Measurements from ENCODE around the gene BANF2. TPM values are rescaled to one million over a fixed set of nuclear protein-coding genes. Genes with fewer than 3 reads are reported as not detected.
A peak's percentile ranks its signal among the peaks of the same experiment; 100 is the strongest.

Gene BANF2
- total RNA-seq, 1 donor, result not detected

DNA sequence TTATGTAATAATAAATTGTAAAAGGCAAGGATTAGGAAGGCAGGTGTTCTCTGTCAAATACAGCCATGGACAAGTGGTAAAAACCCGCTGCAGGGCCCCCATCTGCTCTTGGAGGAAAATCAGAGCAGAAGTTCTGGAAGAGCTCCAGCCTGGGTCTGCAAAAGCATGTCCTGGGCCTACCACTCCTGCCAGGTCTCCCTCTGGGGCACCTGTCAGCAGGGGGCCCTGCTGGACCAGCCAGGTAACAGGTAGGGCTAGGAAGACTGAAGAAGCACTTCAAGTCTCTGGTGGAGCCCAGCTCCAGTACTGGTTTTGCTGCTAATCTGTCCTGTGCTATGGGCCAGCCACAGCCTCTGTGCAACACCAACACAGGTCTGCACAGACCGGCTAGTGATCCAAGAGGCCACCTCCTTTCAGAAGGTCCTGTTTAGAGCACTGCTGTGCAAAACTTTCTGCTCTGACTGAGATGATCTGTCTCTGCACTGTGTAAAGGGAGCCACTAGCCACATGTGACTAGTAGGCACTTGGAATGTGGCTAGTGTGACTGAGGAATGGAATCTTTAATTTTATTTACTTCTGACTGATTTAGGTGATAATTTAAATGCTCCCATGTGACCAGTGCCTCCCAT is 47.9 kb upstream of the BANF2 start:
- DNase-seq (ENCODE audit: insufficient read length, low spot score, missing footprints), result peak; percentile 44

DNA sequence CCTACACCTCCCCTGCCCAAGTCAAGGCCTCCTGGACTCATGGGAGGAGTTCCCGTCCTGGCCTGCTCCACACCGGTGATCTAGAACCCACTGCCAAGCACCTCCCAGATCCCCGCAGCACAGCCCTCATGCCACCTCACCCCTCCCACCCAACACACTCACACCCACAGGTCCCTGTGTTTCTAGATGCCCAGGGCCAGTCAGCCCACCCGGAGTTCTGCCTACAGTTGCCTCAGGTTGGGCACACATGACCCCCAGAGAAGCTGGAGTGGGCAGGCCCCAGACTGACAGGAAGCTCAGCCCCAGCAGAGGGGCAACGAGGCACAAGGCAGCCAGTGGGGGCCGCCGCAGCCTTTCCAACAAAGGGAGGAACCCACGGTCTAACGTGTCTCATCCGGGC is 47.4 kb upstream of the BANF2 start:
- Histone ChIP-seq H3K4me3 (ENCODE audit: insufficient read depth, low read length) (no peak overlapping the region), H3K4me1 (ENCODE audit: insufficient read depth, low read length) (peaks cover 54% of the 10 kb centered on the region), H3K27ac (ENCODE audit: low read depth, low read length) (peak overlapping the region; percentile 47), H2AFZ (ENCODE audit: low read length) (no peak overlapping the region), H3K4me2 (ENCODE audit: insufficient read depth, low read length) (no peak overlapping the region), H3K36me3 (ENCODE audit: insufficient read depth, low read length) (peaks cover 62% of the 10 kb centered on the region), H3K79me2 (ENCODE audit: insufficient read depth, low read length) (peaks cover 99% of the 10 kb centered on the region), H3K9me3 (ENCODE audit: low read depth, low read length) (no peaks in the 10 kb centered on the region), H3K27me3 (ENCODE audit: insufficient read depth, low read length) (no peaks in the 10 kb centered on the region), H4K20me1 (ENCODE audit: insufficient read depth, low read length) (peaks cover 88% of the 10 kb centered on the region)
- peak; percentile 76 for DNase-seq (ENCODE audit: insufficient read length, low spot score, missing footprints)
- TF ChIP-seq, protein P1, sequence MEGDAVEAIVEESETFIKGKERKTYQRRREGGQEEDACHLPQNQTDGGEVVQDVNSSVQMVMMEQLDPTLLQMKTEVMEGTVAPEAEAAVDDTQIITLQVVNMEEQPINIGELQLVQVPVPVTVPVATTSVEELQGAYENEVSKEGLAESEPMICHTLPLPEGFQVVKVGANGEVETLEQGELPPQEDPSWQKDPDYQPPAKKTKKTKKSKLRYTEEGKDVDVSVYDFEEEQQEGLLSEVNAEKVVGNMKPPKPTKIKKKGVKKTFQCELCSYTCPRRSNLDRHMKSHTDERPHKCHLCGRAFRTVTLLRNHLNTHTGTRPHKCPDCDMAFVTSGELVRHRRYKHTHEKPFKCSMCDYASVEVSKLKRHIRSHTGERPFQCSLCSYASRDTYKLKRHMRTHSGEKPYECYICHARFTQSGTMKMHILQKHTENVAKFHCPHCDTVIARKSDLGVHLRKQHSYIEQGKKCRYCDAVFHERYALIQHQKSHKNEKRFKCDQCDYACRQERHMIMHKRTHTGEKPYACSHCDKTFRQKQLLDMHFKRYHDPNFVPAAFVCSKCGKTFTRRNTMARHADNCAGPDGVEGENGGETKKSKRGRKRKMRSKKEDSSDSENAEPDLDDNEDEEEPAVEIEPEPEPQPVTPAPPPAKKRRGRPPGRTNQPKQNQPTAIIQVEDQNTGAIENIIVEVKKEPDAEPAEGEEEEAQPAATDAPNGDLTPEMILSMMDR (IDR thresholded peaks at IDR 0.05; ENCODE audit: extremely low read depth, low read depth, low read length), result no peak

More for the DNA sequence above, 47.9 kb upstream of the BANF2 start:
- Histone ChIP-seq H3K27ac (ENCODE audit: low read depth, low read length) (peak overlapping the region; percentile 78), H2AFZ (ENCODE audit: low read length) (no peak overlapping the region), H3K79me2 (ENCODE audit: insufficient read depth, low read length) (peaks cover 99% of the 10 kb centered on the region), H3K4me3 (ENCODE audit: insufficient read depth, low read length) (no peak overlapping the region), H3K27me3 (ENCODE audit: insufficient read depth, low read length) (no peaks in the 10 kb centered on the region), H3K9me3 (ENCODE audit: low read depth, low read length) (no peaks in the 10 kb centered on the region), H4K20me1 (ENCODE audit: insufficient read depth, low read length) (peaks cover 88% of the 10 kb centered on the region), H3K4me1 (ENCODE audit: insufficient read depth, low read length) (peaks cover 54% of the 10 kb centered on the region), H3K36me3 (ENCODE audit: insufficient read depth, low read length) (peaks cover 62% of the 10 kb centered on the region), H3K4me2 (ENCODE audit: insufficient read depth, low read length) (no peak overlapping the region)
- TF ChIP-seq, protein P1 (IDR thresholded peaks at IDR 0.05; ENCODE audit: extremely low read depth, low read depth, low read length), result no peak

DNA sequence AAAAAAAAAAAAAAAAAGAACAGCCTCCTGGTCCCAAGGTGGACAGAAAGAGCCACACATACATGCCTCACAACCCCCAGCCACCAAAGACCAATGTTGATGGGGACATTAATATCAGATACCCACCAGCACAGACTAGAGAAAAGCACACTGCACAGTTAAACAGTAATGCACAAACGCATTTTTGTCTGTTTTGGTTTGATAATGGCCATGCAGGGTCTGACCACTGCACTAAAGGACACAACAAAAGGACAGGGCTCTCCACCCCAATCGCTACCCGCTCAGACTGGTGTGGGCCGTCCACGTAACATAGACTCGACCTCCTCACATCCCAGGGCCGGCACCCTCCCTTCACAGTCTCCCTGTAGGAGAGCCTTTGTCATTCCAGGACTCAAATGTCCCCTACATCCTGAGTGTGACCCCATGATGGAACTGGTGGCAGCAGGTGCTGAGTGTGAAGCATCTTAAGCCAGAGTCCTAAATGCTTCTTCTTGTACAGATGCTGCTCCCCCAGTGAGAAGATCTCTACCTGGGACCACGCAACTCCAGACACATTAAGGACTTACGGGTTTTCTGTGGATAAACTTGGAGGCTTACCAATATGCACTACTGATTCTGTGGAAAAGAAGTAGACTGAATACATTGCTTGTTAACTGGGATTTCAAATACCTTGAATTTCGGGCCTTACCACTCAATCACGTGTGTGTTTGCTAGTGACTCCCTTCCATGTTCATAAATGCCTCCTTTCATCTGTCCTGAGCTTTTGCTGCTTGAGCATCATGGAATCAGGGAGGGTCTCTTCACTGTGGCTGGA is 45.7 kb upstream of the BANF2 start:
- DNase-seq (ENCODE audit: insufficient read length, low spot score, missing footprints), result peak; percentile 76
- TF ChIP-seq, protein P1 (IDR thresholded peaks at IDR 0.05; ENCODE audit: extremely low read depth, low read depth, low read length), result no peak
- Histone ChIP-seq H3K4me1 (ENCODE audit: insufficient read depth, low read length) (peaks cover 44% of the 10 kb centered on the region), H3K27me3 (ENCODE audit: insufficient read depth, low read length) (no peaks in the 10 kb centered on the region), H3K9me3 (ENCODE audit: low read depth, low read length) (no peaks in the 10 kb centered on the region), H3K4me3 (ENCODE audit: insufficient read depth, low read length) (no peak overlapping the region), H3K27ac (ENCODE audit: low read depth, low read length) (peak overlapping the region; percentile 33), H3K79me2 (ENCODE audit: insufficient read depth, low read length) (peaks cover 99% of the 10 kb centered on the region), H3K36me3 (ENCODE audit: insufficient read depth, low read length) (peaks cover 70% of the 10 kb centered on the region), H2AFZ (ENCODE audit: low read length) (no peak overlapping the region), H3K4me2 (ENCODE audit: insufficient read depth, low read length) (no peak overlapping the region), H4K20me1 (ENCODE audit: insufficient read depth, low read length) (peaks cover 86% of the 10 kb centered on the region)

DNA sequence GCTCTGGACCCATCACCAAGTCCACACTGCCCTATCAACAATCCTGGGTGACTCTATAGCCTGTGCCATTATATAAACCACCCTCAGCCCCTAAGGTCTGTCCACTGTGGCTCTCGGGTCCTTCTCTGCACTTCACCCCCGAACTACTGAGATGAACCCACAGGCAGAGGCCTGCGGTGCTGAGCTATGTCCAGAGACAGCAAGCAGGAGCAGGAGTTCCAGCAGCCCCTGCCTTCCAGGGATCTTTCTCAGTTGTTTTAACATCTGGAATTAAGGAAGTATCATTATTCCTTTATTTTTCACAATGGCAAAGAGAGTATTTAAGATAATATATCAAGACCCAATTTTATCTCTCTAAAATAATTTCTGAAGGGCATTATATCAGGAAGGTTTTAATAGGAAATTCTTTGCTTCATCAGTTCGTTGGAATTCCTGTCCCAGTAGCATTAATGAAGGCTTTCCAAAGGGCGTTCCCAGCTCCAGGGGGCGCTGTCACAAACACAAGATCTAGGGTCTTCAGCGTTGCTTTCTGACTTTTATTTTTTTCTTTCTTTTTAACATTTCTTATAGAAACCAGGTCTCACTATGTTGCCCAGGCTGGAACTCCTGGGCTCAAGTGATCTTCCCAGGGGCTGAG is 45.0 kb upstream of the BANF2 start:
- DNase-seq (ENCODE audit: insufficient read length, low spot score, missing footprints), result peak; percentile 73
- H3K27ac ChIP-seq (ENCODE audit: low read depth, low read length), result peak overlapping the region; percentile 33
- TF ChIP-seq, protein P1 (IDR thresholded peaks at IDR 0.05; ENCODE audit: extremely low read depth, low read depth, low read length), result peak; percentile 83
- H3K4me1 ChIP-seq (ENCODE audit: insufficient read depth, low read length), result peaks cover 41% of the 10 kb centered on the region
- peaks cover 72% of the 10 kb centered on the region for H3K36me3 ChIP-seq (ENCODE audit: insufficient read depth, low read length)
- no peak overlapping the region for H2AFZ ChIP-seq (ENCODE audit: low read length)
- peaks cover 99% of the 10 kb centered on the region for H3K79me2 ChIP-seq (ENCODE audit: insufficient read depth, low read length)
- H3K4me2 ChIP-seq (ENCODE audit: insufficient read depth, low read length), result peak overlapping the region; percentile 28
- H3K4me3 ChIP-seq (ENCODE audit: insufficient read depth, low read length), result no peak overlapping the region
- H3K27me3 ChIP-seq (ENCODE audit: insufficient read depth, low read length), result no peaks in the 10 kb centered on the region
- no peaks in the 10 kb centered on the region for H3K9me3 ChIP-seq (ENCODE audit: low read depth, low read length)
- H4K20me1 ChIP-seq (ENCODE audit: insufficient read depth, low read length), result peaks cover 86% of the 10 kb centered on the region

Measured in osteoblast (primary cell).